Posterior cingulate gyrus (tissue), 11 donors: ENCODE data around the gene NDEL1.
"Not testable (repeated sequence)": the region's sequence is repeated elsewhere in the genome, so short reads cannot be mapped to it uniquely, and the experiment has no call there.

Source experiments
- DNase-seq, 10 donors: peaks; one replicate each; pipeline versions ENCODE4 v3.0.0 to v3.0.0-alpha.2; 2020 to 2021; ENCODE audit warnings: mixed read lengths in 3 of 10
- intact Hi-C: fragments of 100-400 bp; cut with DNase I; formaldehyde crosslinking; loops from one replicate; pipeline ENCODE4 v1.15.1; 2023

NDEL1 gene, protein sequence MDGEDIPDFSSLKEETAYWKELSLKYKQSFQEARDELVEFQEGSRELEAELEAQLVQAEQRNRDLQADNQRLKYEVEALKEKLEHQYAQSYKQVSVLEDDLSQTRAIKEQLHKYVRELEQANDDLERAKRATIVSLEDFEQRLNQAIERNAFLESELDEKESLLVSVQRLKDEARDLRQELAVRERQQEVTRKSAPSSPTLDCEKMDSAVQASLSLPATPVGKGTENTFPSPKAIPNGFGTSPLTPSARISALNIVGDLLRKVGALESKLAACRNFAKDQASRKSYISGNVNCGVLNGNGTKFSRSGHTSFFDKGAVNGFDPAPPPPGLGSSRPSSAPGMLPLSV

DNA sequence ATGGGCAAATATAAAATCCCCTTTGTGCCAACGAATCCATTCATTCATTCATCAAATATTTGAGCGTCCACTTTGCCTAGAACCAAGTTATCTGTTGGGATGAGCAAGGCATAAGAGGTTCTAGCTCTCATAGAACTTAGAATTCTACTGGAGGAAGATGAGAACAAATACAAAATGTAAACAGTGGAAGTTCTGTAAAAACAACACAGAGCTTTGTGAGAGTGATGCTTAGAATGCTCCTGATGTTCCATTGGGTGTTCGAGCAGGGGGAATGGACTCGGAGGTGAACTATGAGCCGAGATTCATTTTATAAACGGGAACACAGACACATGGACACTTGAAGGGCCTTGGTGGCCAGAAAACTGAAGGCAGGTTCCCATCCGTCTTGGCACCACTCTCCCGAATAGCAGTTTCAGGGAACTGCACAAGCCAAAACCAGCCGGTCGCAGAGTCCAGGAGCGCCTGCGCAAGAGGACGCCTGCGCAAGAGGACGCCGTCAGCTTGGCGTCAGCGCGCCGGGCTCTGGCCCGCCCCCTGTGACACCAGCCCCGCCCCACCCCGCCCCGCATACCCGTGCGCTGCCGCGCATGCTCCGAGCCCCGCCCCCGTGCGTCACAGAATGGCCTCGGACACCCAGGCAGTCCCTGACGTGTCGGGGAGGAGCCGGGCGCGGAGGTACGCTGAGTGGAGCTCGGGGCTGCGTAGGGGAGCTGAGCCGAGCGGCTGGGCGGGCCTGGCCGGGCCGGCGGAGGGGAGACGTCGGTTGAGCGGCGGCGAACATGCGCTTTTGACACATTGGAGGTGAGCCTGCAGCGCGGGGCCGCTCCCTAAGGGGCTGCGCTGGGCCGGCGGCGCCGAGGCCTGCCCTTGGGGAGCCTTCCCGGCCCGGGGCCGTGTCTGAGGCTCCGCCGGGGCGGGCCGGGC is at the start of gene NDEL1:
NDEL1 (plus strand) TSS at position 640 of the 924 bp plus-strand sequence. CDS start 8,388 bp downstream, outside the sequence.
- intact Hi-C loops, result loop anchor here (2.0 to 5.0 kb wide), 3 partner anchors 43 to 197 kb away; partner anchors contain the start of genes MYH10 and RPL26
- peak; percentile 98 to 100 (median 99) for DNase-seq

DNA sequence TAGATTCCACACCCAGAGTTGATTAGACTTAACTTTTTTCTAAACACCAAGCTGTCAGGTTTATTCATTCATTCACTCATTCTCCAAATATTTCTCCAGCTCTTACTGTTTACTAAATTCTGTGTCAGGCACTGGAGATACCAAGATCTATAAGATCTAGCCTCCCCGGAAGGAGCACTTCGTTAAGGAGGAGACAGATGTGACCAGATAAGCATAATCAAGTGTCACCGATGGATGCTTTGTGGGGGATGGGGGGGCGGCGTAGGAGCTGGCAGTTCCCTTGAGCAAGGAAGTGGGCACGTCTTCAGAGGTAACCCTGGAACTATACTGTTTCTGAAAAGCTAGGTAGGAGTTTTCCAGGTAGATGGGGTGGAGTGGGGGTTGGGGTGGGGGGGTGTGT is 48.8 kb upstream of the NDEL1 start:
- no peak for DNase-seq
- intact Hi-C loops, result no loop called here

DNA sequence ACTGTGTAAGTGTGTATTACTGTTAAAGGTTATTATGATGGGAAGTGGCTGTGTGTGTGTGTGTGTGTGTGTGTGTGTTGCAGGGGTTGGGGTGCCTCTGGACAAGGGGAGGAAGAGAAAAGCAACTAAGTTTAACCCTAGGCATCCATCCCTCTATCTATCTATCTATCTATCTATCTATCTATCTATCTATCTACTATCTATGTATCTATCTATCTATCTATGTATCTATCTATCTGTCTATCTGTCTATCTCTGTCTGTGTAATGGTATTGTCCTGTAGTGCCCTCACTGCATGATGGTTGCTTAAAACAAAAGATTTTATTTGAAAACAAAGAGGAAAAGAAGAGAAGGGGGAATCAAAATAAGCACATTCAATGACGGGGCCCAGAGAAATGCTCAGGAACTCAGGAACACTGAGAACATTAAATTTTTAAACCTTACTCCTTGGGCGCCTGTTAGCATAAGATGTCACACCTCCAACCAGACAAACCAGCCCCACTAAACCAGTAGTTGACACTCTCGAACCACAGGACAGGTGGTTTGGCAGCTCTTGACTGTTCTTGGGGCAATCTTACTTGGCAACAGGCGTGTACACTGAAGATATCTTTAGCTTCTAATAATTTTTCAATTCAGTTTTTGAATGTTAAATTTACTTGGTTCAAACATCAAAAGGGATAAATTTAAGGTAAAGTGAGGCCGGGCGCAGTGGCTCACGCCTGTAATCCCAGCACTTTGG is 47.6 kb upstream of the NDEL1 start:
- DNase-seq, result no peak
- intact Hi-C loops, result no loop called here

DNA sequence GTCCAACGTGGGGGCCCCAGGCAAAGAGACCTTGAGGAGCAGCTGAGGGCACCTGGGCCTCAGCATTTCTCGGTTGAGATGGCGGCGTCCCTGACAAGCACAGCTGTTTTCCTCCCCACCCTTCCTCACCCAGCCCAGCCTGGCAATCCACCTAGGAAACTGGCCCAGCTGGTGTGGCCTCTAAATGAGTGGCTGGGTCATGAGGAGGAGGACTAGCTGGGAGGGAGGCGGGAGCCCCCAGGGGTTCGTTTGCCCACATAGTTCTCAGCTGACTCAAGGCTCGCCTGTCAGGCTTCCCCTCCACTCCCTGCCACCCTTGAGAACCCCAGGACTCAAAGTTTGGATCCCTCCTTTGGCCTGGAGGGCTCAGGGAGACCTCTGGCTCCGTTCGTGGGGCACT is 44.0 kb upstream of the NDEL1 start:
- intact Hi-C loops, result no loop called here
- no peak for DNase-seq

DNA sequence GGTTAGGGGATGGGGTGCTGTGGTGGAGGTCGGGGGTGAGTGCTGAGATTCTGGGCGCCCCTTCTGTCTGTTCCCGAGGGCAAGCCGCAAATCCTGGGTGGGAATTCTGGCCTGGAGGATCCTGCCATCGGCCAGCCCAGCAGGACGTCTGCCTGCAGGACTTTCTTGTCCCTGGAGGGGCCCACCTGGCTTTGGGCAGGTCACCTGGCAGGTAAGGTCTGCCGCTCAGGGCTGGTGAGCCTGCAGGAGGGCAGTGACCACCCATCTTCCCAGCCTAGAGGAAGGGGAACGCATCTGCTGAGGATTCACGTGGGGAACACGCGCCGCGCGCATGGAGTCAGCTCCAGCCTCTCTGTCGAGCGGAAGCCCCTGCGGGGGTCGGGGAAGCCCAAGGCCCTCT is 43.4 kb upstream of the NDEL1 start:
- intact Hi-C loops, result no loop called here
- DNase-seq, result no peak

DNA sequence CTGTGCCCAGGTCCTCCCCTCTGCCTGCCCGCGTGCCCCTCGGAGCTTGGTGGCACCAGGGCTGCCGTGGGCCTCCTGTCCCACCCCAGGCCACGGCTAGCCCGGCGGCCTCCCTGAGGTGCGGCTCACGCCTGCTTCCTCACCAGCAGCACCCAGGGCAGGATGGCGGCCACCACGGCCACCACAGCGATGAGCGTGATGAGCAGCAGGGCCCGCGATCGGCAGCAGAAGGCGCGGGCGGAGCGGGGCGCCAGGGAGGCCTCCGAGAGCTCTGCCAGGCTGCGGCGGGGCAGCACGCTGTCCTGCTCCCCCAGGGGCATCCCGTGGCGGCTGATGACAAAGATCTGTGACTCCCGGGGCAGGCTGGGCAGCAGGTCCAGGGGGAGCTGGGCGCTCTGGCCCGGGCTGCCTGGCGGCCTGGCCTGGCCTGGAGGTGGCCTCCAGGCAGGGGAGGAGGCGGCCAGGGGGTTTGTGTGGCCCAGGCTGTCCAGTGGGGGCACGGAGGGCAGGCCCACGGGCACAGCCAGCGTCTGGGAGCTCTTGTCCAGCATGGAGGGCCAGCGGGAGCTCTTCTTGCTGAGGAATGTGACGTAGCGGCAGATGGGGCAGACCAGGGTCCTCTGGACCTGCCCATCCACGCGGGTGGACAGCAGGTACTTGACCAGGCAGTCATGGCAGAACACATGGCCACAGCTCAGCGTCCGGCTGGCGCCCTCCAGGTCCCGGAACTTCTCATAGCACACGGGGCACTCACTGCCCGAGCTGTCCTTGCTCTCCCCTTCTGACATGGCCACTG is 42.8 kb upstream of the NDEL1 start:
- no peak for DNase-seq
- intact Hi-C loops, result no loop called here

DNA sequence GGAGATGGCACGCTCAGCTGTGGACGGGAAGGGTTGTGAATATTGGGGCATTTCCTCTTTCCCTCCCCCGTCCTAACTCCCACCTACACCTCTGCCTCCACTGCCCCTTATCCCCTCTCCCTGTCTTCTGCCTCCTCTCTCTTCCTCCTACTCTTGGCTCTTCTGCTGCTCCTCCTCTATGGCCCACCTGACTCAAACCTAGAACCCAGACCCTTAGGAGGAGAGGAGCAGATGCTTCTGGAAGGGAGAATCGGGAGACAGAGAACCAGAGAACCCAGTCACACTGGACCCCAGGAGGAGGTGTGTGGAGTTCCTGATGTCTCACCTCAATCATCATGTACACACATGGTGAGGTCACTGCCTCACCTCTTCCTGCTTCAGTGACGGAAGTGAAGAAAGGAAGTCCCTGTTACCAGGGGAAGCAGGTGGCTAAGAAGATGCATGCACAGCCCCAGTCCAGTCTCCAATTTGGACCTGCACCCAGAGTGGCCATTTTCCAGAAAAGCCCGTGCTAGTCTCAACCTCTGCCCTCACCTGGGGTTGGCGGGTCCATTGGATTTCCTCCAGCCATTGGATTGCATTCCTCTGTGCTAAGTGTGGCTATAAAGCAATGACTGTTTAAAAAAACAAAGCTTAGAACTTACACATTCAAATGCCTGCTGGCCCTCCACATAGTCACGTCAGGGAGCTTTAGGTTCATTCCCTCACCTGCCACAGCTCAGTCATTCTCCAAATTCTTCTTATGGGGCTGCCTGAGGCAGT is 42.0 kb upstream of the NDEL1 start:
- intact Hi-C loops, result no loop called here
- DNase-seq, result no peak

DNA sequence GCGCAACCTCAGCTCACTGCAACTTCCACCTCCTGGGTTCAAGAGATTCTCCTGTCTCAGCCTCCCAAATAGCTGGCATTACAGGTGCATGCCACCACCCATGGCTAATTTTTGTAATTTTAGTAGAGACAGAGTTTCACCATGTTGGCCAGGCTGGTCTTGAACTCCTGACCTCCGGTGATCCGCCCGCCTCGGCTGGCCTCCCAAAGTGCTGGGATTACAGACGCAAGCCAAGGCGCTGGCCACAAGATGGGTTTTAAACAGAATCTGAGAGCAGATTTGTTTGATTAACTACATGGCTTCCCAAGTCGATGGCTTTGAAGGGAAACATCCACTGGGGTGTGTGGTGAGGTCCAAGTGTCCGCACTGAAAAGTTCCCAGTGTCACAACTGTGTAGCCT is 41.2 kb upstream of the NDEL1 start:
- DNase-seq, intact Hi-C loops: not testable (repeated sequence)

DNA sequence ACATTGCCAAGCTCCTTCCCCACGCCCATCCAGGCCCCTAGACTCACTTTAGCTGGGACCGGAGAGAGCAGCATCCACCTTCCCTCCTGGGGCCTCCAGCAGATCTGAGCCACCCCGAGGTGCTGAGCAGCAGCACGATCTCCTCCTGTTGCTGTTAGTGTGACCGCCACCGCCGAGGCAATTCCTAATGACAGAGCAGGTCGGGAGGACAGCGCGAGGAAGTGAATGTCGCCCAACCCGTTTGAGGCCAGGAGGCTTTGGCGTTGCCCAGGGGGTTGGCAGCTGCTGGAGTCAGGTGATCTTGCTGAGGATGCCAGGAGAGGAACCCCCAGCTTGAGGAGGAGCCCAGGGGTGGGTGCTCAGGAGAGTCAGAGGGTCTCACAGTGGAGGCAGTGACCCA is 38.0 kb upstream of the NDEL1 start, which contains the start of gene RNF222:
RNF222 (minus strand) TSS at position 192 of the 400 bp plus-strand sequence. CDS start 4,366 bp downstream, outside the sequence.
- intact Hi-C loops, result no loop called here
- no peak for DNase-seq

DNA sequence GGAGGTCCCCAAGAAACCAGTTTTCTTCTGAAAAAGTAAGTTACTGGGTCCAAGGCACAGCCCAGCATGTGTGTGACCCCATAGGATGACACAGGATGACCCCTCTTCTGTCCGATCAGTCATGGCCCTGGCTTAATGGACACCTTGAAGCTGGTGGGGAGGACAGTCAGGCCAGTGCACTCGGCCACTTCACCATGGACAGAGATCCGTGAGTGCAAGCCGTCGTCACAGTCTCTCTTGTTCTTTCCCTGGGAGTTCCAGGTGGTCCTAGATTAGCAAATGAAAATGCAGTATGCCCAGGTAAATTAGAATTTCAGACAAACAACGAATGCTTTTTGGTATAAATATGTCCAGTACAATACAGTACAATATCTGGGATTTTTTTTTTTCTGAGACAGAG is 36.7 kb upstream of the NDEL1 start:
- intact Hi-C loops, result no loop called here
- no peak for DNase-seq

DNA sequence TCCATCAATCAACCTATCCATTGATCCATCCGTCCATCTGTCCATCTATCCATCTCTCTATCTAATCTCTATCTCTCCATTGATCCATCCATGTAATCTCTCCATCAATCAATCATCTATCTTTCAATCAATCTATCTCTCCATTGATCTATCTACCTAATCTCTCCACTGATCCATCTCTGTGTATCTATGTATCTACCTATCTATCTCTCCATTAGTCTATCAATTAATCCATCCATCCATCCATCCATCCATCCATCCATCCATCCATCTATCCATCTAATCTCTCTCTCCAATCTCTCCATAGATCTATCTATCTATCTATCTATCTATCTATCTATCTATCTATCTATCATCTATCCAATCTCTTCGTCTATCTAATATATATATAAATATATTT is 34.6 kb upstream of the NDEL1 start:
- intact Hi-C loops, result no loop called here
- DNase-seq, result no peak

DNA sequence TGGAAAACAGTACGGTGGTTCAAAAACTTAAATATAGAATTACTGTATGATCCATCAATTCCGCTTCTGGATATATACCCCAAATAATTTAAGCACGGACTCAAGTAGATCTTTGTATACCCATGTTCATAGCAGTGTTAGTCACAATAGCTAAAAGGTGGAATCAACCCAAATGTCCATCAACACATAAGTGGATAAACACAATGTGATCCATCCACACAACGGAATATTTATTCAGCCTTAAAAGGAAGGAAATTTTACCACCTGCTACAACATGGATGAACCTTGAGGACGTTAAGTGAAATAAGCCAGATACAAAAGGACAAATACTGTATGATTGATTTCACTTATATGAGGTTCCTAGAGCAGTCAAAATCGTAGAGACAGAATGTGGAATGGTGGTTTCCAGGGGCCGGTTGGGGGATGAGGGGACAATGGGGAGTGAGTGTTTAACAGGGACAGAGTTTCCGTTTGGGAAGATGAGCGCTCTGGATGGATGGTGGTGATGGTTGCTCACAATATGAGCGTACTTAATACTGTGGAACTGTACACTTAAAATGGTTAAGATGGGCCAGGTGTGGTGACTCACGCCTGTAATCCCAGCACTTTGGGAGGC is 32.7 kb upstream of the NDEL1 start:
- DNase-seq, result no peak
- intact Hi-C loops, result no loop called here

DNA sequence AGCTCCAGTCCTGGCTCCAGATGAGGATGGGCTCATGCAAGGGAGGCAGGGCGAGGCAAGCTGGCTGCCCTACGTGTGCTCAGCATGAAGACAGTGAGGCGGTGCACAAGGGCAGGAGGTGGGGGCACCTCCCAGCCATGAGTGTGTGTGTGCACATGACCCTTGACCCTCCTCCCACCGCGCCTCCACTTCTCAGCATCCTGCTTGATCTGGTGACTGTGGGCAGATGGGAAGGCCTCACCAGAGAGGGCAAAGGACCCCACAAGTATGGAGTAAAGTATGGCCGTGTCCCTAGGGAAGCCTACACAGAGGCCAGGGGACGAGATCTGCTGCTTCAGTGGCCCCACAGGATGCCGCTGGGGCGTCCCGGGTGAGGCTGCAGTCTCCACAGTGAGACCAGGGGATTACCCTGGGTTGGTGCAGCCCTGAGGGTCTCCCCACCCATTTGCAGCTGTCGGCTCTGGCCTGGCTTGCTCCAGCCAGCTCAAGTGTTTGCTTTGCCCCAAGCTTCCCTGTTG is 30.1 kb upstream of the NDEL1 start:
- intact Hi-C loops, result no loop called here

DNA sequence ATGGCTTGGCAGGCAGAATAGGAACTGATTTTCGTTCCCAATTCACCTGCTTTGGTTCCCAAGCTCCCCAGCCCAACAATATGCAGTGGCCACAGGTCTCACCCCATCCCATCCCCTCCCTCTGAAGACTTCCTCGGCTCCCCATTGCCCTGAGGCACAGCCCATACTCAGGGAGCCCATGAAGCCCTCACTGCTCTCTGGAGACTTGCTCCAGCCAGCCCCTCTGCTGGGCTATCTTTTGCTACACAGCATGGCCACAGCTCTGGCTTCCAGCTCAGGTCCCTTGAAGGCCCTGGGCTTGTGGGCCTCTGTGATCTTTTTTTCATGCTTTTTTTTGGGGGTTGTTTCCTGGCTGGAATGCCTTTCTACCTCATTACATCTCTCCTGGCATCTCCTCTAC is 29.5 kb upstream of the NDEL1 start:
- intact Hi-C loops, result no loop called here
- DNase-seq, result no peak

More for the DNA sequence above, 30.1 kb upstream of the NDEL1 start:
- DNase-seq, result no peak

DNA sequence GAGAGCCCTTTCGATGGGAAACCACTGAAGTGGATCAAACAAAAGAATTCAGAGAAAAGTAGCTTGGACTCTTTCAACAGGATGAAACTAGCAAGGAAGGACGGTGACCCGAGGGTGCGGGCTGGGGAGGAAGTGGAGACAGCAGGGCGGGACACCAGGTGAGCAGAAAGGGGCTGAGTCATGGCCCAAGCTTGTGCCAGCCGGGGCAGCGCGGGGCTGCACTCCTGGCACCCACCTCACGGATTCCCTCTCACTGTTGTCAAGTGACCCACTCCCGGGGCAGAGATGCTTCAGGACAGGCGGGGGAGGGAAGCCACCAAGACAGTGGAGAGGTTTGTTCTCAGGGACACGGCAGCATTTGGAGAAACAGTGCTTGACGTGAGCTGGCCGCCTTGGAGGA is 27.3 kb upstream of the NDEL1 start:
- DNase-seq, result no peak
- intact Hi-C loops, result no loop called here

DNA sequence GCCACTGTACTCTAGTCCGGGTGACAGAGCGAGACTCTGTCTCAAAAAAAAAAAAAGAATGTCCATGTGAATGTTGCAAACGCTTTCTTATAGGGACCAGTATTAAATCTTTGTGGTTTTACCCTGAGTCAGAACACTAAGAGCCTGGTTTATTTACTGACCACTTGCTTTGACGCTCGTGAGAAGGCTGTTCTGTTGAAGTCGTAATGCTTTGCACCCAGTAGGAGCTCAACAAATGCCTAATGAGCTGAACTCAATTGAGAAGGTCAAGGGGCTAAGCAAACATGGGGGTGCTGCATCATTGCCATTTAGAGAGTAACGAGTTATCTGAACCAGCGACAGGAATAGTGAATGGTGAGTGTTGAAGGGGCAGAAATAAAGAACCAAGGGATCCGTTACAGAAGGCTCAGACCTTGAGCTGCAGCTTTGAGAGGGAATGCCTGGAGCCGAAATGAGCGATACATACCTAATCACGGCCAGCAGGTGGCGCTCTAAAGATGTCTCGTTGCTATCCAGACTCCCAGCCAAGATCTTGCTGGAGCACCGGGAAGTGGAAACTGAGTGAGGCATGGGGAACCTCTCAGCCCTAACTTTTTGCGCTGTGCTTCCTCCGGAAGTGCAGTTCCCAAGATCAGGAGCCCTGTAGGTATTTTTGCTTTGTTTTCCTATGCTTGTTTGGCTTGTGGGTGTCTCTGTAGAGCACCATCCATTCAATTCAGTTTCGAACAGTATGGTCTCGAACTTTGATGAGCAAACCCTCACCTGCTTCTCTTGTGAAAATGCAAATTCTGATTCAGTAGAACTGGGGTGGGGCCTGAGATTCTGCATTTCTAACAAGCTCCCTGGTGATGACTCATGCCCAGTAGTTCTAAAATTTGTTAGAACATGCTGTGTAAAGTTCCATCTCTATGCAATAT is 25.5 kb upstream of the NDEL1 start:
- peak; percentile 73 to 98 (median 92) for DNase-seq
- intact Hi-C loops, result loop anchor here (1.0 to 10.0 kb wide), 3 partner anchors 71 to 485 kb away; no protein-coding TSS in a partner anchor

DNA sequence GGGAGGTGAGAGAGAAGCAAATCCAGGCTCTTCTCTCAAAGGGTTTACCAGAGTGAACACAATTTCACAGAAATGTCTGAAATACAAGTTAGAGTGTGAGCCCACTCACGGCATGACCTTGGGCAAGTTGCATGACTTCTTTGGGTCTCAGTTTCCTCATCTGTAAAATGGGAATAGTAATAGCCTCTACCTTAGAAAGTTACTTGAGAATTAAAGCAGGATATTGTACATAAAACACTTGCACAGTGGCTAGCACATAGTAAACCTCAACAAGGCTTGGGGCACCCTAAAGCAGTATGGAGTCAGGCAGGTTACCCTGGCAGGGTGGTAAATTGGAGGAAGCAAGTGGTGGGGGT is 24.8 kb upstream of the NDEL1 start:
- intact Hi-C loops, result loop anchor here (1.0 to 10.0 kb wide), 3 partner anchors 70 to 484 kb away; no protein-coding TSS in a partner anchor
- no peak for DNase-seq
